DOHH2 (cell line): Measurements from ENCODE around the gene NR5A2.

Experiments
- H3F3A ChIP-seq: fragments of 200-600 bp; sonication (generic), shearing (Covaris generic); 2 replicates; pipeline ENCODE4 v1.6.0; 2016; ENCODE audit warnings: antibody characterized with exemption, mild to moderate bottlenecking; ENCODE audit not compliant: control insufficient read depth, insufficient read depth
- H3K27ac ChIP-seq: fragments of 200-600 bp; sonication (generic); 2 replicates; pipeline ENCODE4 v1.5.1; 2014; ENCODE audit warnings: low read depth, mild to moderate bottlenecking, low read length, moderate library complexity
- H3K27me3 ChIP-seq: fragments of 200-600 bp; sonication (generic); 2 replicates; pipeline ENCODE4 v1.6.1; 2014; ENCODE audit warnings: mild to moderate bottlenecking, low read length, mixed read lengths; ENCODE audit not compliant: control insufficient read depth
- H3K36me3 ChIP-seq: fragments of 200-600 bp; sonication (generic); 2 replicates; pipeline ENCODE4 v1.6.1; 2014; ENCODE audit warnings: mild to moderate bottlenecking, low read length, moderate library complexity, mixed read lengths; ENCODE audit not compliant: control insufficient read depth
- H3K4me1 ChIP-seq: fragments of 200-600 bp; sonication (generic); 2 replicates; pipeline ENCODE4 v1.6.1; 2014; ENCODE audit warnings: mild to moderate bottlenecking, low read length, mixed read lengths; ENCODE audit not compliant: control insufficient read depth
- H3K4me2 ChIP-seq: fragments of 200-600 bp; sonication (generic); 2 replicates; pipeline ENCODE4 v1.6.0; 2014; ENCODE audit warnings: mild to moderate bottlenecking, low read length, moderate library complexity
- H3K4me3 ChIP-seq: fragments of 200-600 bp; sonication (generic); 2 replicates; pipeline ENCODE4 v1.5.1; 2014; ENCODE audit warnings: mild to moderate bottlenecking, low read length, mixed read lengths
- H3K79me2 ChIP-seq: fragments of 200-600 bp; sonication (generic); 2 replicates; pipeline ENCODE4 v1.6.1; 2014; ENCODE audit warnings: mild to moderate bottlenecking, low read length, mixed read lengths; ENCODE audit not compliant: control insufficient read depth
- H3K9me2 ChIP-seq: fragments of 200-600 bp; sonication (generic); replicated peaks from 2 replicates; pipeline ENCODE4 v1.6.1; 2014; ENCODE audit warnings: mild to moderate bottlenecking, low read length, mixed read lengths; ENCODE audit not compliant: control insufficient read depth
- H3K9me3 ChIP-seq: fragments of 200-600 bp; sonication (generic); 2 replicates; pipeline ENCODE4 v1.6.1; 2014; ENCODE audit warnings: antibody characterized with exemption, low read length, mixed read lengths; ENCODE audit not compliant: control insufficient read depth, insufficient read depth
- H4K20me1 ChIP-seq: fragments of 200-600 bp; sonication (generic); 2 replicates; pipeline ENCODE4 v1.6.0; 2014; ENCODE audit warnings: low read depth, mild to moderate bottlenecking, antibody characterized with exemption, low read length, moderate library complexity; ENCODE audit not compliant: control insufficient read depth, insufficient read depth
- EZH2phosphoT487 ChIP-seq: fragments of 200-600 bp; sonication (generic); IDR thresholded peaks from 2 replicates; pipeline ENCODE4 v1.6.1; 2017; ENCODE audit warnings: borderline replicate concordance, mild to moderate bottlenecking, antibody characterized with exemption, low read length, moderate library complexity, mixed read lengths
- TF ChIP-seq, protein P1 (sequence below): fragments of 200-600 bp; sonication (generic); IDR thresholded peaks from one replicate; pipeline ENCODE4 v1.5.1; 2014; ENCODE audit warnings: antibody characterized with exemption, mild to moderate bottlenecking, low read depth, low read length; ENCODE audit not compliant: poor library complexity, severe bottlenecking

The NR5A2 gene

DNA sequence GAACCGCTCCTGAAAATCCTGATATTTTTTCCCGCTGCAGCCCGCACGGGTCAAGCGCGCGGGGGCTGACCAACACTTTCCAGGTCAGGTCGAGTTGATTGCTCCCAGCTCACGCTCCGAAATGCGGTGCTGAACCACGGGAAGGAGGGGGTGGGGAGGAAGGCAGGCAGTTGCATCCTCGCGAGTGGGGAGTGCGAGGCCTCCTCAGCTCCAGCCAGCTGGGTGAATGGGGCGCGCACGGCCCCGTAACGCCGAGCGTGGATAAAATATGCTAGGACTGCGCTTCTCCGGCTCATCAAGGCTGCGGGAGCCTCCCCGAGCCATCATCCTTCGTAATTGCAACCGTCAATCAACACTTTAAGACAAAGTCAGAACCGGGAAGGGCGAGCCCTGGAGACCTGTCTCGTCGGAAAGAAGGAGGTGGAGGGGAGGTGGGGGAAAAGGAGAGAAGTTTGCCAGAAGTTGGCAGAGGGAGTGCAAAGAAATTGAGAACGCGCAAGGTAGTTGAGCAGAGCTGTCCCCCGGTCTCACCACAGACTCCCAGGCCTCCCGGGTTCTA is 8.0 kb downstream of the NR5A2 start:
- Histone ChIP-seq H3K27me3 (peaks cover 55% of the 10 kb centered on the region), H3K36me3 (no peaks in the 10 kb centered on the region), H3K9me2 (no peaks in the 10 kb centered on the region), H3K4me1 (peaks cover 12% of the 10 kb centered on the region), H3K27ac (no peak overlapping the region), H3K4me2 (no peak overlapping the region), H3F3A (0 out of 2 replicates have a peak, but pooled peaks cover 2% of the 10 kb centered on the region), H4K20me1 (no peaks in the 10 kb centered on the region), H3K4me3 (no peak overlapping the region), H3K79me2 (no peaks in the 10 kb centered on the region), H3K9me3 (no peaks in the 10 kb centered on the region)
- TF ChIP-seq, protein P1, sequence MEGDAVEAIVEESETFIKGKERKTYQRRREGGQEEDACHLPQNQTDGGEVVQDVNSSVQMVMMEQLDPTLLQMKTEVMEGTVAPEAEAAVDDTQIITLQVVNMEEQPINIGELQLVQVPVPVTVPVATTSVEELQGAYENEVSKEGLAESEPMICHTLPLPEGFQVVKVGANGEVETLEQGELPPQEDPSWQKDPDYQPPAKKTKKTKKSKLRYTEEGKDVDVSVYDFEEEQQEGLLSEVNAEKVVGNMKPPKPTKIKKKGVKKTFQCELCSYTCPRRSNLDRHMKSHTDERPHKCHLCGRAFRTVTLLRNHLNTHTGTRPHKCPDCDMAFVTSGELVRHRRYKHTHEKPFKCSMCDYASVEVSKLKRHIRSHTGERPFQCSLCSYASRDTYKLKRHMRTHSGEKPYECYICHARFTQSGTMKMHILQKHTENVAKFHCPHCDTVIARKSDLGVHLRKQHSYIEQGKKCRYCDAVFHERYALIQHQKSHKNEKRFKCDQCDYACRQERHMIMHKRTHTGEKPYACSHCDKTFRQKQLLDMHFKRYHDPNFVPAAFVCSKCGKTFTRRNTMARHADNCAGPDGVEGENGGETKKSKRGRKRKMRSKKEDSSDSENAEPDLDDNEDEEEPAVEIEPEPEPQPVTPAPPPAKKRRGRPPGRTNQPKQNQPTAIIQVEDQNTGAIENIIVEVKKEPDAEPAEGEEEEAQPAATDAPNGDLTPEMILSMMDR, result no peak
- TF ChIP-seq EZH2phosphoT487, result no peak

DNA sequence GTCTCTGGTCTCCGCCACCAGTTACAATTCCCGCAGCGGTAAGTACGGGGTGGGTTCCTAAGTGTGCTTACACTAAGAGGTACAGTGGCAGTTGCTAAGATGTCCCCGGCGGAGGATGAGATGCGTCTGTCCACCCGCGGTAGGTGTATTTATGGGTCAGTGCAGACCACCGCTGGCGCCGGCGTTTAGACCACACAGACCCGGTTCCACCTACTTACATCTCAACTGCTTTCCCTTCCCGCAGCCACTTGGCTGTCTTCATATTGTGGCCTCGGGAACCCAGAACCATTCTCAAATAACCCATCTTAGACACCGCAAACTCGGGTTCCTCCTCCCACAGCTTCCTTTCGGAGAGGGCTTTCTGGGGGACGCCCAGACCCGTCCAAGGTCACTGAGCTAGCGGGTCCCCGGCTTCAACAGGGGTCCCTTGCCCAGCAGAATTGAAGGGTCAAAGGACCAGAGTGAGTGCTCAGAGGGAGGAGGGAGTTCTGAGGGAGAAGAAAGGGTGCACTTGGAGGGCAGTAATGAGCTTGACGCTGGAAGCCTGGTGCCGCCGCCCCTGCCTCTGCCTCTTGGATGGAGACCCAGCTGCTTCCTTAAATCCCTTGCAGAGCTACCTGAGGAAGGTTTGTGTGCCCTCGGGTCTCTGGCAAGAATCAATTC is 8.6 kb downstream of the NR5A2 start:
- Histone ChIP-seq H3K27me3 (peaks cover 61% of the 10 kb centered on the region), H3F3A (no peaks in the 10 kb centered on the region), H4K20me1 (no peaks in the 10 kb centered on the region), H3K9me3 (no peaks in the 10 kb centered on the region), H3K79me2 (no peaks in the 10 kb centered on the region), H3K4me2 (no peak overlapping the region), H3K9me2 (no peaks in the 10 kb centered on the region), H3K4me3 (no peak overlapping the region), H3K27ac (no peak overlapping the region), H3K36me3 (no peaks in the 10 kb centered on the region), H3K4me1 (peaks cover 14% of the 10 kb centered on the region)
- no peak; the same call in 1 of the 2 replicates for TF ChIP-seq EZH2phosphoT487
- TF ChIP-seq, protein P1, result no peak

DNA sequence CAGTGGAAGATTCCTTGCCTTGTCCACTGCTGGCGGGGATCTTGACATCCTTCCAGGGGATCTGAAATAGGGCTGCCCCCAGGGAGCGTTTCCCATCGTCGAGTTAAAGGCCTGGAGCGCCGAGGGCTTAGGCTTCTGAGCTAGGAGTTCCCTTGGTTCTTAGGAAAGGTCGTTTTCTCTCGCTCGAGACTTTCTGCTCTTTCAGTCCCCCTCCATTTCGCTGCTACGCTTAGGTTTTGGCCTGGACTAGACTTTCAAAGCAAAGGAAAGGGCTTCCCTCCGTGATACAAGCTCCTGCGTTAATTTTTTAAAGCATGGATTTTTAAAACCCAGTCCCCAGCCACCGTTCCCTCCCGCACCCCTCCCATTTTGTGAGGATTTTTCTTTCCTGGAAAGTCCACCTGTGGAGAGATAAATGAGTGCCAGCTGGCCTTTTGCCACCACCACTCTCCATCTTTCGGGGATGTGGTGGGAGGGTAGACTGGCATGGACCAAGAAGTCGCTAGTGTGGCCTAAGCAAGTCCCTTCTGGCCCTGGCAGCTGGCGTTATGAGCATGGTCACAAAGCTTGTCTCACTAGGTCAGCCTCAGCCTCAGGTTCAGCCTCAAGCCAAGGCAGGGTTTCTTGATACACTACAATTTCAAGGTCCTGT is 9.2 kb downstream of the NR5A2 start:
- Histone ChIP-seq H3K9me3 (no peaks in the 10 kb centered on the region), H3K79me2 (no peaks in the 10 kb centered on the region), H3K27ac (no peak overlapping the region), H3K36me3 (no peaks in the 10 kb centered on the region), H3K4me3 (no peak overlapping the region), H4K20me1 (no peaks in the 10 kb centered on the region), H3K27me3 (peaks cover 68% of the 10 kb centered on the region), H3K9me2 (no peaks in the 10 kb centered on the region), H3K4me2 (no peak overlapping the region), H3K4me1 (peaks cover 14% of the 10 kb centered on the region), H3F3A (no peaks in the 10 kb centered on the region)
- TF ChIP-seq, protein P1, result no peak
- no peak for TF ChIP-seq EZH2phosphoT487
